Tibial nerve (tissue), 3 donors: Measurements from ENCODE around the gene ABCG2.

Source experiments
- POLR2A ChIP-seq, 2 donors: fragments of 450-650 bp; IDR thresholded peaks; one replicate each; pipeline ENCODE4 v1.6.1; 2017; ENCODE audit warnings: antibody characterized with exemption in 2 of 2, mild to moderate bottlenecking in 2 of 2, moderate library complexity in 2 of 2
- TF ChIP-seq, protein P1 (sequence below), 5 experiments: fragments of 200-600 bp in 3 of 5; fragments of 450-650 bp in 2 of 5; sonication (generic) in 3 of 5; IDR thresholded peaks; one replicate each; pipeline ENCODE4 v1.5.1; 2016 to 2019; ENCODE audit warnings: antibody characterized with exemption in 5 of 5, mild to moderate bottlenecking in 3 of 5, moderate library complexity in 2 of 5

GRCh38 chr4:88109123-88109881, 49.1 kb downstream of the ABCG2 start:
- TF ChIP-seq POLR2A (IDR thresholded peaks at IDR 0.05), result no peak
- TF ChIP-seq, protein P1, sequence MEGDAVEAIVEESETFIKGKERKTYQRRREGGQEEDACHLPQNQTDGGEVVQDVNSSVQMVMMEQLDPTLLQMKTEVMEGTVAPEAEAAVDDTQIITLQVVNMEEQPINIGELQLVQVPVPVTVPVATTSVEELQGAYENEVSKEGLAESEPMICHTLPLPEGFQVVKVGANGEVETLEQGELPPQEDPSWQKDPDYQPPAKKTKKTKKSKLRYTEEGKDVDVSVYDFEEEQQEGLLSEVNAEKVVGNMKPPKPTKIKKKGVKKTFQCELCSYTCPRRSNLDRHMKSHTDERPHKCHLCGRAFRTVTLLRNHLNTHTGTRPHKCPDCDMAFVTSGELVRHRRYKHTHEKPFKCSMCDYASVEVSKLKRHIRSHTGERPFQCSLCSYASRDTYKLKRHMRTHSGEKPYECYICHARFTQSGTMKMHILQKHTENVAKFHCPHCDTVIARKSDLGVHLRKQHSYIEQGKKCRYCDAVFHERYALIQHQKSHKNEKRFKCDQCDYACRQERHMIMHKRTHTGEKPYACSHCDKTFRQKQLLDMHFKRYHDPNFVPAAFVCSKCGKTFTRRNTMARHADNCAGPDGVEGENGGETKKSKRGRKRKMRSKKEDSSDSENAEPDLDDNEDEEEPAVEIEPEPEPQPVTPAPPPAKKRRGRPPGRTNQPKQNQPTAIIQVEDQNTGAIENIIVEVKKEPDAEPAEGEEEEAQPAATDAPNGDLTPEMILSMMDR (IDR thresholded peaks at IDR 0.05), result no peak
